ENCODE results near the gene IGSF11.

Gene IGSF11

GRCh38 chr3:118850687-118851086, 184.0 kb downstream of the IGSF11 start:
- Histone ChIP-seq H3K4me3 (ENCODE audit: low read depth, low read length) (no peak overlapping the region), H3K27me3 (replicated peaks) (no peaks in the 10 kb centered on the region), H3K27ac (no peak overlapping the region), H3K36me3 (replicated peaks) (no peaks in the 10 kb centered on the region)
- no peak for DNase-seq
- no peak for TF ChIP-seq CTCF (IDR thresholded peaks at IDR 0.05; ENCODE audit: low read depth, low read length, missing control alignments)
- in situ Hi-C loops (cut with HindIII; ENCODE audit: low pct_ligation_motif_present, low sequenced_read_pairs) = no loop called here

Data from brain microvascular endothelial cell (primary cell).